Bone marrow (tissue), 2 donors: Measurements from ENCODE around the gene GNE.
"Not testable (repeated sequence)": the region's sequence is repeated elsewhere in the genome, so short reads cannot be mapped to it uniquely, and the experiment has no call there.

Experiments
- DNase-seq, 2 donors: peaks; one replicate each; lab custom pipeline; 2025; lab: John Stamatoyannopoulos, UW

GNE gene

DNA sequence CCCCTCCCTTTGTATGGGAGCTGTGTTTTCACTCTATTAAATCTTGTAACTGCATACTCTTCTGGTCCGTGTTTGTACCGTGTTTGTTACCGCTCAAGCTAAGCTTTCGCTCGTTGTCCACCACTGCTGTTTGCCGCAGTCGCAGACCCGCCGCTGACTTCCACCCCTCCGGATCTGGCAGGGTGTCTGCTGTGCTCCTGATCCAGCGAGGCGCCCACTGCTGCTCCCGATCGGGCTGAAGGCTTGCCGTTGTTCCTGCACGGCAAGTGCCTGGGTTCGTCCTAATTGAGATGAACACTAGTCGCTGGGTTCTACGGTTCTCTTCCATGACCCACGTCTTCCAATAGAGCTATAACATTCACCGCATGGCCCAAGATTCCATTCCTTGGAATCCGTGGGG lies 6.6 kb upstream of the GNE start:
- DNase-seq = no peak

DNA sequence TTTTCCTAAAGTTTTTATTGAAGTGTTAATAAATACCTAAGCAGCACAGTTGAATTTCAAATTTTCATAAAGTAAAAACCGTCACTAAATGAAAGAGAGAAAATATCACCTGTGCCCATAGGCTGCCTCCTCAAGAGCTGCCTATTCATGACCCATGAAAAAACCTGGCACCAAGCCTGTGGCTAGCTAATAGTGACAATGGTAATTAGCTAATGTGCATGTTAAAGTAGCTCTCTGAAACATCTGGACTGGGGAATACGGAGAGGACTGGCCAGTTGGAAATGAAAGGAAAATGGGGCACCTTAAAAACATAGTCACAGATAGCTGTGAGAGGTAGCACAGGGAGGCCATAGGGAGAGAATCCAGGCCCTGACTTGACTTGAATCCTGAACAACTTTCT lies 5.4 kb upstream of the GNE start:
- no peak for DNase-seq

DNA sequence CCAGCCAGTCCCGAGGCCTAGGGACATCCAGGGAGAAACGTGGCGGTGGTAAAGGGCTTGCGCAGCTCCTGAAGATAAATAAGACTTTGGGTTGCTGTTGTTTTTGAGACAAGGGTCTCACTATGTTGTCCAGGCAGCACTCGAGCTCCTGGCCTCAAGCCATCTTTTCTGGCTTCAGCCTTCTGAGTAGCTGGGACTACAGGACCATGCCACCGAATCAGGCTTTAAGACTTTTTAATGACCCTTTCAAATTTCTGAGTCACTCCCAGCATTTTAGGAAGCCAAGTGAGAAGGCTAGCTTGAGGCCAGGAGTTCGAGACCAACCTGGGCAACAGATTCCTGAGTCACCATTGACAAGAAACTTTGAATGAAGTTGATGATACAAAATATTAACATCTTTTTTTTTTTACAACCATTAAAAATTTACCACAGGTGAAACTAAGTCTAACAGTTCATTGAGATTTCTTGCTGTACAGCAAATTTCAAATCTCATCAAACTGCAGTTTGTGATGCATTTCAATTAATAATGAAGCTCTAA lies 817 bp upstream of the GNE start:
- DNase-seq = no peak

DNA sequence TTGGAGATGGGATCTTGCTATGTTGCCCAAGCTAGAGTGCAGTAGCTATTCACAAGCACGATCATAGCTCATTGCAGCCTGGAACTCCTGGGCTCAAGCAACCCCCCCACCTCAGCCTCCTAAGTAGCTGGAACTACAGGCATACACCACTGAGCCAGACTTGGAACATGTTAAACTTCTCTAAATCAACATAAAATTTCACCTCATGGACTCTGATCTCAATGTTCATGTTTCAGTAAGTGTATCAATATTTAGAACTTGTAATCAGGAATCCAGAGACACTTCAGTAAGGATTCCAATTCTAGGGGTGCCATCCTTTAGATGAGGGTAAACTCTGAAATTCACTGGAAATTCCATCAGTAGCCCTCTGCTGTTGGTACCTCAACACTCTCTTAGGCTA lies 6.8 kb downstream of the GNE start:
- no peak for DNase-seq

DNA sequence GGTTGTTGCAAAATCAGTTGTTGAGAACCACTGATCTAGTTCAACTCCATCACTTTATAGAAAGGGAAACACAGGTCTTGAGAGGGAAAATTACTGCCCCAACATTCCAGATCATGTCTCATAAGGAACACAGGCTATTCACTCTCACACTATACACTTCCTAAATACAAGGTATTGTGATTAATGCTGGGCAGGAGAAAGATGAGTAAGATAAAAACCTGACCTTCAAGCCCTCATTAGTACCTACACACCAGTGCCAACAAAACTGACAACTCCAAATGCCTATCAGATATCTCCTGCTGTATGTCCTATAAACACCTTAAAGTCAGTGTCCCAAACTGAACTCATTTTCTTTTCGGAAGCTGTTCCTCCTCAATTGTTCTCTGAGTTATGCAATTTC lies 8.2 kb downstream of the GNE start:
- no peak for DNase-seq

DNA sequence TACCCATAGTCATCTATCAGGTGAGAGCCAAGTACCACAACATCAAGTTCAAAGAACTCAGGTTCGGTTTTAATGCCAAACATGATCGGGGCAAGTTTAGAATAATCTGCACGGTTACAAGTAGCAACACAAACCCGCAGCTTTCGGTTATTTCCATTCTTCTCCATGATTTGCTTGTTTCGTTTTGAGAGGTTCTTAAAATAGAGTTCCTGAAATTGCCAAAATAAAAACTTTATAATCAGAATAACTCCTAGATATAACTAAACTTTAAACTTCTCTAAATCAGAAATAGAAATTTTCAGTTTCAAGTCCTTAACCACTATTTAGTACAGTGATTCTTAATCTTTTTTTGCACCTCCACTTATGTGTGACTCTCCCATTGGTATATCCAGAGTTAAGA lies 9.1 kb downstream of the GNE start:
- no peak for DNase-seq

DNA sequence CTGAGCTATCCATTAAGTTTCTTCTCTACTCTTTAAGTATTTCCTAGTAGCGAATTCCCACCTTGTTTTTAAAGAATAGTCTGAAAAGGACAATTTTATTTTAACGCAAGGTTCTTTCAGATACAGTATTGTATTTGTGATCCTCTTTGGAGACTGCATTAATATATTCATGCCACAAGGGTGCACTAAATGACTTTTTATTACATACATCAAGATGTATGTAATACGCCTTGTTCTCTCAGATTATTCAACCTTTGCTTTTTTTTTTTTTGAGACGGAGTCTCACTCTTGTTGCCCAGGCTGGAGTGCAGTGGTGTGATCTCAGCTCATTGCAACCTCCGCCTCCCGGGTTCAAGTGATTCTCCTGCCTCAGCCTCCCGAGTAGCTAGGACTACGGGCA lies 10.2 kb downstream of the GNE start:
- peak in 1 of 2 donors; percentile 28 for DNase-seq

DNA sequence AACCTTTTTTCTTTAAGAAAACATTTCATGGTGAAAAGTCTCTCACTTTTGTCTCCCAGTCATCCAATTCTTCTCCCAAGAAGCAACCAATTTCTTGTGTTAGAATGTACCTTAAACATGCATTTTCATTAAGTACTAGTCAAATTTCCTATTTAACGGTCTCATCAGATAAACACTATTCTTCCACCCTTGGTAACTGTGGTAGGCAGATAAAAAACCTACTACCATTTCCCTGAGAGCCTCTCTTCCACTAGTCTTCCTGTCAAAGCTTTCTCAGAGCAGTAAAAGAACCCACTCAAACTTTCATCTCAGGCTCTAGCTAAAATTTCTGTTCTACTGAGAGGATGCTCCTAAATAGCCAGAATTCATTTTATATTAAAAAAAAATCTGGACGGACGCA lies 10.9 kb downstream of the GNE start:
- DNase-seq = no peak

DNA sequence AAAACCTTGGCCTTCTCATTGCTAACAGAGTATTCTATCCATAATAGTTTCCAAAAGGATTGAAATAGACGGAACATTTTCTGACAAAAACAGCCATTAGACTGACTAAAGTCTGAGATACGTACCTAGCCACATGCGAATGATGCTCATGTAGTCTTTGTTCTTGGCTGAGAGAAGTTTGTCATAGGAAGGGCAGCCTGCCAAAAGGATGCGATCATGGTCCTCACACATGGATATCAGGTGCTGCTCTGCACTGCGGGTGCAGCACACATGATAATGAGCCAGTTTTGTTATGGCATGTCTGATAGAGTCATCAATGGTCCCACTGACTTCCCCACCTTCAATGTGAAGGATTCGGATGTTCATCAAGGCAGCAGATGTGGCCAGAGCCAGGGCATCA lies 12.3 kb downstream of the GNE start:
- DNase-seq = no peak

DNA sequence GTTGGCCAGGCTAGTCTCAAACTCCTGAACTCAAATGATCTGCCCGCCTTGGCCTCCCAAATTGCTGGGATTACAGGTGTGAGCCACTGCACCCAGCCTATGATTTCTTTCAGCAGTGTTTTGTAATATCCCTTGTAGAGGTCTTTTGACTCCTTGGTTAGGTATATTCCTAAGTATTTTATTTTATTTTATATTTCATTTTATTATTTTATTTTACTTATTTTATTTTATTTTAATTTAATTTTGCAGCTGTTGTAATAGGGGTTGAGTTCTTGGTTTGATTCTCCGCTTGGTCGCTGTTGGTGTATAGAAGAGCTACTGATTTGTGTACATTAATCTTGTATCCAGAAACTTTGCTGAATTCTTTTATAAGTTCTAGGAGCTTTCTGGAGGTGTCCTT lies 18.6 kb downstream of the GNE start:
- DNase-seq = not testable (repeated sequence)

DNA sequence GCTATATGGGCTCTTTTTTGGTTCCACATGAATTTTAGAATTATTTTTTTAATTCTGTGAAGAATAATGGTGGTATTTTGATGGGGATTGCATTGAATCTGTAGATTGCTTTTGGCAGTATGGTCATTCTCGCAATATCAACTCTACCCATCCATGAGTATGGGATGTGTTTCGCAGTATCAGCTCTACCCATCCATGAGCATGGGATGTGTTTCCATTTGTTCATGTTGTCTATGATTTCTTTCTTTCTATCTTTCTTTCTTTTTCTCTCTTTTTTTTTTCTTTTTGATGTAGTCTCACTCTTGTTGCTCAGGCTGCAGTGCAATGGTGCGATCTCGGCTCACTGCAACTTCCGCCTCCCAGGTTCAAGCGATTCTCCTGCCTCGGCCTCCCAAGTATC lies 19.0 kb downstream of the GNE start:
- DNase-seq = not testable (repeated sequence)

DNA sequence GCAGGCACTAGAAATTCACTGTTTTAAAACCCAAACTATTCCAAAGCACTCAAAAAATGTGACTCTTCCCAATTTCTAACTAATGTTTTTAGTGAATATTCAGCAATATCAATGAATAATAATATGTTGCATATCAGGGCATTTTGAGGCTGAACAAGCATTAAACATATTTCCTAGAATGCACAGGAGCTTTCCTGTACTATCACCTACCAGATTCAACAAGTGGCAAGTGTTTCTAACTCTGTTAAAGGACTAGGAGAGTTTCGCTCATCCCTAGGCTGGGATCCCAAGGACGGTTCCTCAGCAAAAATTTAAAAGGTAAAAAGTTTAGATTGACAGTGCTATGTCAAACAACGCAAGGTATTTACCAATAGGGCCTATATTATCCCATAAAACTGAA lies 21.0 kb downstream of the GNE start:
- DNase-seq = no peak

DNA sequence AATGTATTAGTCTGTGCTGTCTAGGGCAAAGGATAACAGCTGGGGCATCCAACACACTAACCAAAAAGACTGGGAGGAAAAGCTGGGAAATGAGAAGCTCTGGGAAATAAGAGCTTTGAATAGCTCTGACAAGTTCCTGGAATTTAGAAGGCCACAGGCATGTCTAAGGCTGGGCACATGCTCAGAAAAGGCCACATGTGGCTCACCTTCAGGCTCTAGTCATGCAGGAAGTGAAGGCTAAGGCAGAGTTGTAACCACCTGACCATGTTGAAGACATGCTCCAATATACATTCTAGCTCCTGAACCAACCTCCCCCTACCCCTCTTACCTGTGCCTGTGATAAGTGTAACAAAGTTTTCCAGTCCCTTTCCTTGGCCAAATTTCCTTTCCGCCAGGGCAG lies 35.8 kb downstream of the GNE start:
- no peak for DNase-seq

DNA sequence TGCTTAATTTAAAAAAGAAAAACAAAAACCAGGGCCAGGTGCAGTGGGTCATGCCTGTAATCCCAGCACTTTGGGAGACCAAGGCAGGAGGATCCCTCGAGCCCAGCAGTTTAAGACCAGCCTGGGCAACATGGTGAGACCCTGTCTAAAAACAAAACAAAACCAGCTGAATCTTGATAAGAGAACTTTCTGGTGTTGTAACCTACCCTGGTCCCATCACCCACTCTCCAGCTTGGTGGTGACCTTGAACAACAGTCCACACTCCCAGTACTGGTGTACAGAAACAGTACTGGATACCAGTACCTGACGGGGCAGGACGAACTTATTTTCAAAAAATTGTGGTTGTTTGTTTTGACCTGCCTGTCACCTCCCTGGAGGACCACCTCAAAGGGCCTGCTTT lies 36.6 kb downstream of the GNE start:
- no peak for DNase-seq

DNA sequence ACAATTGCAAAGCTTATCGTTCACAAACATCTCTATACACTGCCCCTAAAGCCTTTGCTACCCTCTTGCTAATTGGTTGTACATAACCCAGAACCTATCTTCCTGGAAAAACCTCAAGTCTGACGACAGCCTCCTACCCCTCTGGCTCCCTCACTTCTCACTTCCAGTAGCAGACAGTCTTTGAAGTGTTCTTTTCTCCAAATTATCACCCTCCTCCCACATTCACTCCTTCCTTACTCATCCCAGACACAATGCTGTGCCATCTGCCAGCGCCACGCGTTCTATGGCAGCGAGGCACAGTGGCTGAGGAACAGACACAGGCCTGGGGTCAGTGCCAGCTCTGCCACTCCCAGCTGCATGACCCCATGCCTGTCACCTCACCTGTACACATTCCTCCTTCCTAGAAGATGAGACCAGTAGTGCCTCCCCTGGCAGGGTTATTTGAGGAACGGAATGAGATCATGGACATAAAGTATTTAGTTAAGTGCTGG lies 39.8 kb downstream of the GNE start:
- DNase-seq = no peak

DNA sequence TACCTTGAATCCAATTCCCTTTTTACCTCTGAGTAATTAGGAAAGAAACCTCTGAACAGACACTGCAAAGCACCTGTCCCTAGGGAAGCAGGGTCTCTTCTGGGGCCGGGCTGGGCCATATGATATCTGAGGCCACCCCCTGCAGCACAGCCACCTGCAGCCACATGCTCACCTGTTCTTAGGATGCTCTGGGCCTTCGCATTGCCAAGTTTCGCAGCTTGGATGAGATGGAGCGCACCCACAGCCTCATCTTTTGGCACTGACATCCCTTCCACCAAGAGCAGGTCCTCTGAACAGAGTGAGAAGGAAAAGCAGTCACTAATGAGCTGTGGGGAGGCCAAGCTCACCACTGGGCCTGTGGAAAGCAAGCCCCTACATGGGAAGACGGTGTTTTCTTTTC lies 40.2 kb downstream of the GNE start:
- no peak for DNase-seq

DNA sequence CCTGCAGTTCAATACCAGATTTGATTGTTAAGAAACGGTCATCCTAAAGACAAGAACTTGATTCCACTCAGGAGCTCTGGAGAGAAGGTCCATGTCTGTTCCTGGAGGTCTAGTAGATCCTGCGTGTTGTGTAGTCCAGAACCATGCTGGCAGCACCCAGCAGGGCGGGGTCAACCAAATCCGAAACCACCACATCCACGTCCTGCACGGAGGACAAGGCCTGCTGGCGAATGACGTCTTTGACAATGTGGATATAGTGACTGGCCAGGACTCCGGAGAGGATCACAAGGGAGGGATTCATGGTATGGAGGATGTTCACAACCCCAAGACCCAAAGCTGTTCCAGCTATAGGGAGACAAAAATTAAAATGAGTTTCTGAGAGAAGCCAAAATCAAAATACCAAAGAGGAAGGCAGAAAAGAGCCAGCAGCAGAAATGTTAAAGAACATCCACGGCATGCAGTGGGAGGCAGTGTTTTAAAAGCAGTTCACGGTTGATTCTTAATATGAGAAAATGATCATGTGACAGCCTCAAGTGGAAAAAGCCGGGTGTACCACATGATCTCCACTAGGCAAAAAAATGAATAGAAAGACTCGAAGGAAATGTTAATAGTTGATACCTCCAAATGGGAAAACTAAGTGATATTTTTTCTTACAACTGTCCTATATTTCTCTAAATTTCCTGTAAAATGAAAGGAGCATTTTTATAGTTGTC lies 40.8 kb downstream of the GNE start:
- DNase-seq = no peak

DNA sequence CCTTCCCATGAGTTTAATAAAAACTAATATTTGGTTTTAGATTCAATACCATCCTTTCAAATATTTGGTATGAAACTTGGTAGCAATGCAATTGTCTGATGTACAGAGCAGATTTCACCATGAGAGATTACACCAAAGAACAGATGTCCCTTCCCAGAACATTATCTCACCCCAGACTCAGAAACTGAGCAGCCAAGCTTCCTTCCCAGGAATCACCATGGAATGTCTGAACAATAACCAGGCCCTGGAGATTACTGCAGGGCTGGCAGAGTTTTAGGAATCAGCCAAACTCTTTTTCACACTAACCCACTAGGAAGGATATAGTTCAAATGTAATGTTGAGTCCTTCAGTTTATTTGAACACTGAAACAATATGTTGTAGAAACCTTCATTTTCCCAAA lies 43.7 kb downstream of the GNE start:
- DNase-seq = no peak

DNA sequence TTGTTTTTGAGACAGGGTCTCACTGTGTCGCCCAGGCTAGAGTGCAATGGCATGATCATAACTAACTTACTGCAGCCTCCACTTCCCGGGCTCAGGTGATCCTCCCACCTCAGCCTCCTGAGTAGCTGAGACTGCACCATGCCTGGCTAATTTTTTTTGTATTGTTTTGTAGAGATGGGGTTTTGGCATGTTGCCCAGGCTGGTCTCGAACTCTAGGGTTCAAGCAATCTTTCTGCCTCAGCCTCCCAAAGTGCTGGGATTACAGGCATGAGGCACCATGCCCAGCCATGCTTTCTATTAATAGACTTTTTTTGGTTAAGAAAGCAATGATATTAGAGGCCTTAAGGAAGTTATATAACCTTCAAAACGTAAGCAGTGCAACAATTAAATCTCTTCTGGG lies 44.3 kb downstream of the GNE start:
- no peak for DNase-seq

DNA sequence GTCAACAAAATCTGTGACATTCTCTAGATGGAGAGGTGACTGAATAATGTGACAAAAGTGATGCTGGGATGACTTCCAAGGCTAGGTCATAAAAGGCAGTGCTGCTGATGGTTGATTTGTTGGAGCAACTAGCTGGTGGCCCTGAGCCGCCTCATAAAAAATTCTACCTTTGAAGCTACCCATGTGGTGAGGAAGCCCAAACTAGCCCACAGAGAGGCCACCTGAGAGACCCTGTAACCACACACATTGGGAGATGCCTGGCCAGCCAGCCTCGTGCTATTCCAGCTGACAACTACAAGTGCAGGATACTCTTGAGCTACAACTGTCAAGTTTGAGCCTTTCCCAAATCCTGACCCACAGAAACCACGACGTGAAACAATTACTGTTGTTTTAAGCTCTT lies 44.9 kb downstream of the GNE start:
- DNase-seq = no peak

DNA sequence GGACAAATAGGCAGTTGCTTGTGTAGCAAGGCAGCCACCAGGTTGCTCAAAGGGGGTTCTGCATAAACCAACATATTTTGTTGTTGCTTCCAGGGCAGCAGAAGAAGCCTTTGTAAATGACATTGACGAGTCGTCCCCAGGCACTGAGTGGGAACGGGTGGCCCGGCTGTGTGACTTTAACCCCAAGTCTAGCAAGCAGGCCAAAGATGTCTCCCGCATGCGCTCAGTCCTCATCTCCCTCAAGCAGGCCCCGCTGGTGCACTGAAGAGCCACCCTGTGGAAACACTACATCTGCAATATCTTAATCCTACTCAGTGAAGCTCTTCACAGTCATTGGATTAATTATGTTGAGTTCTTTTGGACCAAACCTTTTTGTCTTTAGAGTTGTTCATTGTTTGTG lies 46.7 kb downstream of the GNE start:
- no peak for DNase-seq

DNA sequence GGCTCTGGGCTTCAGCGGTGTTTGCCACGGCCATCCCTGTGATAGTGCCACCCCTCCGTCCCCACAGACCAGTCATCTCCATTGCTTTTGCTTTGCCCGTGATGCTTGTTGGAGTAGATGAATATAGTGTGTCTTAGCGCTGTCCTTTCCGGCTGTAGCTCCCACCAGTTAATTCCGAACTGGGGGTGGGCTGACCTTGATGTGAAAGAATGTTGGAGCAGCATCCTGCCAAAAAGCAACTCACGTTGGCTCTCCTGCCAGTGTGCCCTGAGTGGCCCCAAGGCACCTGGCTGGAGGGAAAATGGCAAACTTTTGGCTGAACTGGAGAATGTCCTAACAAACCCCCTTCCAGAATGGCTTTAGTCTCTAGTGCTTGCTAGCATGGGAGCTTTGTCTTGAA lies 47.5 kb downstream of the GNE start:
- DNase-seq = no peak

DNA sequence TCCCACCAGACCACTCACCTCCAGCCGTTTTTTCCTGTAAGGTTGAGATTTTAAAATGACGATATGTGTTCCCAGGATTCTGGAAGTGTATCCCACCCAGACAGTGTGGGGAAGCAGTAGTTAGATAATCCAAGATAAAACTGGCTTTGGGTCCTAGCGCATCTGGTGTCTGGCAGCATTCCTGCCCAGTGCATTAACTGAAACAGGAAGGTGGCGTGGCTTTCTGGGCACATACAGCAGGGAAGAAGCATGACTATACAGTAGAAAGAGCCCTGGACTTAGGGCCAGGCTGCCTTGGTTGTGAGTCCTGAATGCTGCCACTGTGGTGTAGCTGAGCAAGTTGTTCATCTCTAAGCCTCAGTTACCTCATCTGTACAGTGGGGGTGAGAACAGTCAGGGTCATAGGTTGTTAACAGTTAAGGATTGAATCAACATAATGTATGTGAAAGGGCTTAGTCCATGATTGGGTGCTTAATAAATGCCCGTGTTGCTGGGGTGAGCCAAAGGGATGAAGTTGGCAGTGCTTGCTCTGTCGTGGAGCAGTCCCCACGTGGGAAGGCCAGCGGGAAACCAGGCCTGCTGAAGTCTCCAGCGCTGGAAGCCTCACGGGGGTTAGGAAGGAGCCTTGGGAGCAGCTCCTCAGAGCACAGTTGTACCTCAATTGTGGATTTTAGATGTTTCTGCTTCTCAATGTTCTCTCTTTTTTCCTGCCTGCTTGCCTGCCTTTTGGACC lies 49.6 kb downstream of the GNE start:
- no peak for DNase-seq
